ENCODE results near the gene BCAS3. TPM values are rescaled to one million over a fixed set of nuclear protein-coding genes. Genes with fewer than 3 reads are reported as not detected.

The BCAS3 gene
- total RNA-seq, 4 donors from 2014 or later, result 20.7 to 76.3 (median 39.8) TPM

GRCh38 chr17:61442136-61442775 lies 764.6 kb downstream of the BCAS3 start:
- no peak for DNase-seq
- intact Hi-C loops (cut with DNase I; ENCODE audit: low total_unique reads) (no loop called here), in situ Hi-C loops (cut with MboI; ENCODE audit: low pct_ligation_motif_present in 1 of 4, low pct_unique_long_range_greater_than_20kb in 1 of 4, low sequenced_read_pairs in 3 of 4) (loop anchor here in 3 of 4 donors (25.0 kb wide), 1 partner anchor 395 kb away; no protein-coding TSS in a partner anchor)
- peaks cover 68% of the 10 kb centered on the region for H3K27me3 ChIP-seq
- no peak overlapping the region for H3K27ac ChIP-seq
- H3K4me3 ChIP-seq, result no peak overlapping the region
- H3K9me3 ChIP-seq, result peaks cover 6% of the 10 kb centered on the region in 2 donors
- H3K36me3 ChIP-seq, result no peaks in the 10 kb centered on the region
- H3K4me1 ChIP-seq, result no peaks in the 10 kb centered on the region
- TF ChIP-seq CTCF (IDR thresholded peaks at IDR 0.05) (no peak), POLR2A (IDR thresholded peaks at IDR 0.05) (no peak), EP300 (IDR thresholded peaks at IDR 0.05; ENCODE audit: low read depth) (no peak), POLR2AphosphoS5 (IDR thresholded peaks at IDR 0.05) (no peak)
- WGBS, 2 donors (ENCODE audit: low coverage in 1 of 2), result 76 to 81% methylated on average over 4 of the region's 4 CpGs

Small RNA genes lying within 50 kb of the gene (small RNA-seq; reads per million reads assigned to genes)
- 0 reads per million in 4 donors for gene RF00019
- gene RN7SL448P, result 0 reads per million in 4 donors
- gene RN7SL606P, result 0 reads per million in 4 donors
- 0 reads per million in 4 donors for gene RNU6-623P

Other genes with a start within 250 kb of the BCAS3 start
- gene APPBP2, start 151.6 kb upstream of the BCAS3 start, total RNA-seq, result 10 to 100 TPM; 10.1 to 24.8 (median 18.4) TPM
- 10 to 100 TPM in 3 of 4 donors, 1 to 10 TPM in 1; 4.6 to 25.8 (median 16.0) TPM for gene PPM1D, start 77.7 kb upstream of the BCAS3 start, total RNA-seq

Data from transverse colon (tissue), 4 donors.